KBM-7 (cell line): ENCODE results near the gene PSME3.
"Not testable (repeated sequence)": the region's sequence is repeated elsewhere in the genome, so short reads cannot be mapped to it uniquely, and the experiment has no call there.

Experiments
- DNase-seq: peaks from one replicate; pipeline ENCODE4 v3.0.0-alpha.2; 2015
- in situ Hi-C: fragments of 300-500 bp; cut with MboI; formaldehyde crosslinking; loops from 2 replicates; pipeline ENCODE4 v1.14.3; 2020; ENCODE audit warnings: low sequenced_read_pairs, low pct_unique_long_range_greater_than_20kb, mixed read lengths

The PSME3 gene

DNA sequence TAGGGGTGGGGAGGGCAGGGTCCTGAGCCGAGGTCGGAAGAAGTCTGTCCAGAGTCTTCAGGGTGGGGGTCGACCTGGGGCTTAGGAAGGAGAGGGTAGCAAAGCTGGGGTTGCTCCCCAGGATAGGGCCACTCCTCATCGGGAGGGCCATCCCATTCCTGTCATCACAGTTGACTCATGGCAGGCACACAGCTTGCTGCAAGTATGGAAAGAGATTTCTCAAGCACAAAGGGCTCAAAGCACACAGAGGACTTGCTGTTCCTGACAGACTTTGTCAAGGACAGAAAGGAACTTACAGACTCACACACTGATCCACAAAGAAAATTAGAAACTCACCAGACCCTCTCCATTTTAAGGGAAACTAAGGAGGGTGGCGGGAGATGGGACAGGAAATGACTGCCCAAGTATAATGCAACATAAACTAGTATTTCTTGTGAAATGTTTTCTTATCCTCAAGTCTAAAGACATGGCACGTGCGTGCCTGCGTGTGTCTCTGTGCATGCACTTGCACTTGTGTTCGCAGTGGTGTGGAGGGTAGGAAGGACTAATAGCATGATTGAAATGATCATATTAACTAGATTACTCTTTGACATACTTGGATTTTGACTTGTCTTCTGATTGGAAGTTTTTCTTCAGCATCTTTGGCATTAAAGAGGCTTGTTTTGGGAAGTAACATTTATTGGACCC is 13.5 kb downstream of the PSME3 start:
- in situ Hi-C loops, result loop anchor here (25.0 kb wide), 1 partner anchor 91 kb away; no protein-coding TSS in a partner anchor
- no peak for DNase-seq

DNA sequence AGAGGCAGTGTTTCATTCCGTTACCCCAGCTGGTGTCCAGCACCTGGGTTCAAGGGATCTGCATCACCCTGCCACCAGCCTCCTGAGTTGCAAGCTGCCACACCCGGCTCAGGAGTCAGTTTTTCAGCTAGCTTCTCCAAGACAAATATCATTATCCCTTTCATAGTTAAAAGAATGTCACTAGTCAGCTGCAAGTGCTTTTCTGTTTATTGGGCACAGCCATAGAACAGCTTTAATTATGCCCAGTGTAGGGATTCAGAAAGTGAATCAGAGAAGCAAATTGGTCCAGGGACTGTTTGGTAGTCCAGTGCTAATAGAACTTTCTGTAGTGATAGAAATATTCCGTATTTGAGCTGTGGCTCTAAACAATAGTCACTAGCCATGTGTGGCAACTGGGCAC is 14.9 kb downstream of the PSME3 start:
- in situ Hi-C loops, result loop anchor here (25.0 kb wide), 1 partner anchor 89 kb away; no protein-coding TSS in a partner anchor

DNA sequence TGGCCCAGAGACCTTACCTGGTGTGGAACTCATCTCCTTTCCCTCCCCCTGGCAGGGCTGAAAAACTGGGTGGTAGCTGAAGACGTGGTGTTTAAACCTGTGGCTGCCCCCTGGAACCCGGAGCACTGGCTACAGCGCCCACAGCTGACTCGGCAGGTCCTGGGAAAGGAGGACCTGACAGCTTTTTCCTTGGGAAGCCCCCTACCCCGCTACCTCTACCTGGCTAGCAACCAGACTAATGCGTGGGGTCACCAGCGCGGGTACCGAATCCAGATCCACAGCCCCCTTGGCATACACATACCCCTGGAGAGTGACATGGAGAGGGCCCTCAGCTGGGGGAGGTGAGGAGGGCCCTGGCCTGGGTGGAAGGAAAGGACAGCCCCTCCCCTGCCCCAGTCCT is 15.8 kb downstream of the PSME3 start:
- no peak for DNase-seq
- in situ Hi-C loops, result loop anchor here (25.0 kb wide), 1 partner anchor 88 kb away; no protein-coding TSS in a partner anchor

More for the DNA sequence above, 14.9 kb downstream of the PSME3 start:
- DNase-seq, result no peak

DNA sequence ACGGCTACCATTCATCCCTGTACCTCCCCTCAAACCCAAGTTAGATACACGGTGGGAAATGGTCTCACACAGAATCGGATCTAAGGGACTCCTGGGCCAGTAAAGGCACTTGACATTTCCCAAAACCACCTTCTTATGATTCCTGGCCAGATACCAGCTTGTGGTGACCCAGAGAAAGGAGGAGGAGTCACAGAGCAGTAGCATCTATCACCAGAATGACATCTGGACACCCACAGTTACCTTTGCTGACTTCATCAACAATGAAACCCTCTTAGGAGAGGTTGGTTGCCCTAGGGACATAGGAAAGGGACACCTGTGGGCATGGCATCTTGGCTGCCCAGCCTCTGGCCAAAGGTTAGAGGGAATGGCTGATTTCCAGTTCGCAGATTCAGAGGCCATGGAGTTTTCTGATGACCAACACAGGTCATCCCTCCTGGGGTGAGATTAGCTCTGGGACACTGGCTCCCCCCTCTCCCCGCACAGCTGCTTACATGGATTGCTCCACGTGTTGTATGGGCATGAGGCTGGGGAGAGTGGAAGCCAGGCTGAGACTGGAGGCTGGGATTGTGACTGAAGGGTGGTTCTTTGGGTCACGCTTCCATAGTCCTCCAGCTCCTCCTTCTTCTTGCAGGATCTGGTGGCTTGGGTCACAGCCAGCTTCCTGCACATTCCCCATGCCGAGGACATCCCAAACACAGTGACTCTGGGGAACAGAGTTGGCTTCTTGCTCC is 16.4 kb downstream of the PSME3 start:
- in situ Hi-C loops, result loop anchor here (25.0 kb wide), 2 partner anchors 88 to 513 kb away; no protein-coding TSS in a partner anchor
- DNase-seq, result no peak

DNA sequence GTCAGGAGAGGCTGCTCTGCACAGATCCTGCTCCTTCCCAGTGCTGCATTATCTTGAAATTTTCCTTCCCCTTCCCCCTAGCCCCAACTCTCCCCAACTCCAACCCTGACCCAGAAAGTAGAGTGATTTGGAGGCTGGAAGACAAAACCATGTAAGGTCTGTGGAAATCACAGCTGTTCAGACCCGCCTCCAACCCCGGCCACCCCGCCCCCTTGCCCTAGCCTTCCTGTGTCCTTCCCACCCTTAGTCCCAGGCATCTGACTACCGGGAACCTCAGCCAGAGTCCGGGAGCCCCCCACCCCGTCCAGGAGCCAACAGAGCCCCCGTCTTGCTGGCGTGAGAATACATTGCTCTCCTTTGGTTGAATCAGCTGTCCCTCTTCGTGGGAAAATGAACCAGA is 17.8 kb downstream of the PSME3 start, which contains the start of gene AOC3:
Gene AOC3, plus strand, starts transcription at position 246 of the 400 bp plus-strand sequence. Its CDS starts 145 bp downstream, at position 391.
- DNase-seq, result no peak
- in situ Hi-C loops, result loop anchor here (25.0 kb wide), 1 partner anchor 511 kb away; no protein-coding TSS in a partner anchor

DNA sequence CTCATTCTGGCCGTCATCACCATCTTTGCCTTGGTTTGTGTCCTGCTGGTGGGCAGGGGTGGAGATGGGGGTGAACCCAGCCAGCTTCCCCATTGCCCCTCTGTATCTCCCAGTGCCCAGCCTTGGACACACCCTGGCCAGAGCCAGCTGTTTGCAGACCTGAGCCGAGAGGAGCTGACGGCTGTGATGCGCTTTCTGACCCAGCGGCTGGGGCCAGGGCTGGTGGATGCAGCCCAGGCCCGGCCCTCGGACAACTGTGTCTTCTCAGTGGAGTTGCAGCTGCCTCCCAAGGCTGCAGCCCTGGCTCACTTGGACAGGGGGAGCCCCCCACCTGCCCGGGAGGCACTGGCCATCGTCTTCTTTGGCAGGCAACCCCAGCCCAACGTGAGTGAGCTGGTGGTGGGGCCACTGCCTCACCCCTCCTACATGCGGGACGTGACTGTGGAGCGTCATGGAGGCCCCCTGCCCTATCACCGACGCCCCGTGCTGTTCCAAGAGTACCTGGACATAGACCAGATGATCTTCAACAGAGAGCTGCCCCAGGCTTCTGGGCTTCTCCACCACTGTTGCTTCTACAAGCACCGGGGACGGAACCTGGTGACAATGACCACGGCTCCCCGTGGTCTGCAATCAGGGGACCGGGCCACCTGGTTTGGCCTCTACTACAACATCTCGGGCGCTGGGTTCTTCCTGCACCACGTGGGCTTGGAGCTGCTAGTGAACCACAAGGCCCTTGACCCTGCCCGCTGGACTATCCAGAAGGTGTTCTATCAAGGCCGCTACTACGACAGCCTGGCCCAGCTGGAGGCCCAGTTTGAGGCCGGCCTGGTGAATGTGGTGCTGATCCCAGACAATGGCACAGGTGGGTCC is 18.4 kb downstream of the PSME3 start:
- DNase-seq, result not testable (repeated sequence)
- in situ Hi-C loops, result loop anchor here (25.0 kb wide), 1 partner anchor 511 kb away; no protein-coding TSS in a partner anchor

DNA sequence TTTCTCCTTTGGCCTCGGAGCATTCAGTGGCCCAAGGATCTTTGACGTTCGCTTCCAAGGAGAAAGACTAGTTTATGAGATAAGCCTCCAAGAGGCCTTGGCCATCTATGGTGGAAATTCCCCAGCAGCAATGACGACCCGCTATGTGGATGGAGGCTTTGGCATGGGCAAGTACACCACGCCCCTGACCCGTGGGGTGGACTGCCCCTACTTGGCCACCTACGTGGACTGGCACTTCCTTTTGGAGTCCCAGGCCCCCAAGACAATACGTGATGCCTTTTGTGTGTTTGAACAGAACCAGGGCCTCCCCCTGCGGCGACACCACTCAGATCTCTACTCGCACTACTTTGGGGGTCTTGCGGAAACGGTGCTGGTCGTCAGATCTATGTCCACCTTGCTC is 19.2 kb downstream of the PSME3 start:
- DNase-seq, result no peak
- in situ Hi-C loops, result loop anchor here (25.0 kb wide), 1 partner anchor 510 kb away; no protein-coding TSS in a partner anchor

DNA sequence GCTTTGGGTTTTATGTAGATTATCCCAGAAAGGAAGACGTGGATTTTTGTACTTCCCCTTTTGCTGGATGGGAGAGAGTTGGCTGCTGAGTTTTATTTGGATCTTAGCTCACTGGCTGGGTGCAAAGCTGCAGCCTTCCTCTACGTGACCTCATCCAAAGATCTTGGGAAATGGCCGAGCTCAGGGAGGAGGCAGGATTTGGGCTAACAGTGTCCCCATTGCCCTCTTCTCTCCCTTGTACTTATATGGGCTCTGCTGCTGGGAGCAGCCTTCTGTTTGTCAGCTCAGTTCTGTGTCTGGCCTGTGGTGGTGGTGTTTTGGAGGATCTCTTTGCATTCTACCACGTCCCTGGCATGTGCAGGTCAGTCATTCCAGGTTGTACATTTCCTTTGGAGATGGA is 19.8 kb downstream of the PSME3 start:
- in situ Hi-C loops, result loop anchor here (25.0 kb wide), 1 partner anchor 509 kb away; no protein-coding TSS in a partner anchor
- peak; percentile 38 for DNase-seq

DNA sequence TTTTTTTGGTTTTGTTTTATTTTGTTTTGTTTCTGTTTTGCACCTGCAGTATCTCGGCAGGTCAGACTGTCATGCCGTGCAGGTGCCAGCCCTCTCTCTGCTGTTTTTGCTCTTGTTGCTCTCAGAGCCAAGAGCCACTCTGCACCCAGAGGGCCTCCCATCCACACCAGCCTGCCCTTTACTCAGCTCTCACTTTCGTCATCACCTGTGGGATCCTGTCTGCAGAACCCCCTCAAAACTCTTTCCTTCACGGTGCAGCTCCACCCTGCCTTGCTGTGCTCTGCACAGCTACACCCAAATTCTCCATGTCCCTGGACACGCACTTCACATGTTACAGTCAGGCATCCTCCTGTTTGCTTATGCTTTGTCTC is 20.4 kb downstream of the PSME3 start:
- in situ Hi-C loops, result loop anchor here (25.0 kb wide), 1 partner anchor 509 kb away; no protein-coding TSS in a partner anchor

DNA sequence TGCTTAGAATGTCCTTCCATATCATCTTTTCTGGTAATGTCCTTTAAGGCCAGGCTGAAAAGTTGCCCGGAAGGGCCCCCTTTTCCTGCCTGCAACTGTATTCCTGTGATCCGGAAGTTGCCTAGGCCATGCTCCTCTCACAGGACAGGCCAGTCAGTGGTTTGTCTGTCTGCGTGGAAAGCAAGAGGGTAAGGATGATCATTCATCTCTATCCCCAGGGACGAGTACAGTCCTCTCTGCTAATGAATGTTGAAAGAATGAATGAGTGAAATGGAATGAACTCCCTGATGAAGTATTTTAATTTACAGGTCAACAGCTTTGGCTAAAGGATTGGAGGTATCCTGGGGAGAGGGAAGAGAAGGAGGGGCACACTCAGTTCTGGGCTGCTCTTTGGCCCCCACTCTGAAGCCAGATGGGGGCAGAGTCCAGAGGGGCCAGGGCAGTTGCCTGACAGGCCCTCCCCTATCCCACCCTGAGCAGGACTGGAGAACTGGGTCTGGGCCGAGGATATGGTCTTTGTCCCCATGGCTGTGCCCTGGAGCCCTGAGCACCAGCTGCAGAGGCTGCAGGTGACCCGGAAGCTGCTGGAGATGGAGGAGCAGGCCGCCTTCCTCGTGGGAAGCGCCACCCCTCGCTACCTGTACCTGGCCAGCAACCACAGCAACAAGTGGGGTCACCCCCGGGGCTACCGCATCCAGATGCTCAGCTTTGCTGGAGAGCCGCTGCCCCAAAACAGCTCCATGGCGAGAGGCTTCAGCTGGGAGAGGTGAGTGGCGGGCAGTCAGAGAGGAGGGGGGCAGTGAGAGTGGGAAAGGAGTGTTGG is 21.0 kb downstream of the PSME3 start:
- in situ Hi-C loops, result loop anchor here (25.0 kb wide), 1 partner anchor 508 kb away; no protein-coding TSS in a partner anchor
- no peak for DNase-seq

More for the DNA sequence above, 20.4 kb downstream of the PSME3 start:
- DNase-seq, result no peak

DNA sequence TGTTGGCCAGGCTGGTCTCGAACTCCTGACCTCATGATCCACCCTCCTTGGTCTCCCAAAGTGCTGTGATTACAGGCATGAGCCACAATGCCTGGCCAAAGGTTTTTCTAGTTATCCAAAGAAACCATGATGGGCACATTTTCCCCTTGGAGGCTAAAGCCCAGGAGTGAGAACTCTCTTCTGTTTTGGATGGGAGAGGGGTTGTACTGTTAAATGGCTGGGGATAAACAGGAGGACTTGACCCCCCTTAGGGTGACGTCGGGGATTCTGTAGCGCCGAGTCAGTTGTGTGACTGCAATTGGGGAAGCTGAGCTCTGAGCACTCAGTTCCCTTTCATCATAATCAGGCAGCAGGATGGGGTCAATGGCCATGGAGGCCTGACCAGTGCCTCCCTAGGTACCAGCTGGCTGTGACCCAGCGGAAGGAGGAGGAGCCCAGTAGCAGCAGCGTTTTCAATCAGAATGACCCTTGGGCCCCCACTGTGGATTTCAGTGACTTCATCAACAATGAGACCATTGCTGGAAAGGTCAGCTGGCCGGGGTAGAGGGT is 21.9 kb downstream of the PSME3 start:
- in situ Hi-C loops, result loop anchor here (25.0 kb wide), 1 partner anchor 507 kb away; no protein-coding TSS in a partner anchor
- no peak for DNase-seq

DNA sequence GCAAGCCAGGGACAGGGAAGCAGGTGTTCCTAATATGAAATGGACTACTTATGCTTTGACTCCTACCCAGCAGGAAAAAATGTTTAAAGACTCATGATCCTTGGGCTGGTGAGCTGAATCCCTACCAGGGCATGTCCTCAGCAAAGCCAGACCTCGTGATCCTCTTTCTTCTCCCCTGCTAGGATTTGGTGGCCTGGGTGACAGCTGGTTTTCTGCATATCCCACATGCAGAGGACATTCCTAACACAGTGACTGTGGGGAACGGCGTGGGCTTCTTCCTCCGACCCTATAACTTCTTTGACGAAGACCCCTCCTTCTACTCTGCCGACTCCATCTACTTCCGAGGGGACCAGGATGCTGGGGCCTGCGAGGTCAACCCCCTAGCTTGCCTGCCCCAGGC is 22.9 kb downstream of the PSME3 start:
- in situ Hi-C loops, result loop anchor here (25.0 kb wide), 1 partner anchor 506 kb away; no protein-coding TSS in a partner anchor
- not testable (repeated sequence) for DNase-seq

DNA sequence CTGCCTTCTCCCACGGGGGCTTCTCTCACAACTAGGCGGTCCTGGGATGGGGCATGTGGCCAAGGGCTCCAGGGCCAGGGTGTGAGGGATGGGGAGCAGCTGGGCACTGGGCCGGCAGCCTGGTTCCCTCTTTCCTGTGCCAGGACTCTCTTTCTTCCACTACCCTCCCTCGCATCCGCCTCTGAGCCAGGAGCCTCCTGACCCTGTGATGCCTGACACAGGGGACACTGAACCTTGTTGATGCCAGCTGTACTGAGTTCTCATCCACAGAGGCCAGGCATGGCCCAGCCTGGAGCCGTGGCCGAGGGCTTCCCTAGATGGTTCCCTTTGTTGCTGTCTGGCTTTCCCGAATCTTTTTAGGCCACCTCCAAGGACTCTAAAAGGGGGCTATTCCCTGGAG is 23.3 kb downstream of the PSME3 start:
- DNase-seq, result not testable (repeated sequence)
- in situ Hi-C loops, result loop anchor here (25.0 kb wide), 1 partner anchor 506 kb away; no protein-coding TSS in a partner anchor

DNA sequence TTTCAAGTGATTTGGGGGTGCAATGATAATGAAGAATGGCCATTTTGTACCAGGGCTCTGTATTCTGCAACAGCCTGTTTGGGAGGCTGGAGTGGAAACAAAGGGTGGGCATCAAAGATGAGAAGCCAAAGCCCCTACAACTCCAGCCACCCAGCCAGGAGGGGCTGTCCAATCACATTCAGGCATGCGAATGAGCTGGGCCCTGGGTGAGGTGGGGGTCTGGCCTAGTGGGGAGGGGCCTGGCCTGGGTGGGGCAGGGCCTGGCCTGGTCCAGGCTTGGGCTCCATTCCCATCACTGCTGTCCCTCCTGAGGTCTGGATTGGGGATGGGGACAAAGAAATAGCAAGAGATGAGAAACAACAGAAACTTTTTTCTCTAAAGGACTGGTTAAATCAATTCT is 24.2 kb downstream of the PSME3 start:
- in situ Hi-C loops, result loop anchor here (25.0 kb wide), 1 partner anchor 505 kb away; no protein-coding TSS in a partner anchor

DNA sequence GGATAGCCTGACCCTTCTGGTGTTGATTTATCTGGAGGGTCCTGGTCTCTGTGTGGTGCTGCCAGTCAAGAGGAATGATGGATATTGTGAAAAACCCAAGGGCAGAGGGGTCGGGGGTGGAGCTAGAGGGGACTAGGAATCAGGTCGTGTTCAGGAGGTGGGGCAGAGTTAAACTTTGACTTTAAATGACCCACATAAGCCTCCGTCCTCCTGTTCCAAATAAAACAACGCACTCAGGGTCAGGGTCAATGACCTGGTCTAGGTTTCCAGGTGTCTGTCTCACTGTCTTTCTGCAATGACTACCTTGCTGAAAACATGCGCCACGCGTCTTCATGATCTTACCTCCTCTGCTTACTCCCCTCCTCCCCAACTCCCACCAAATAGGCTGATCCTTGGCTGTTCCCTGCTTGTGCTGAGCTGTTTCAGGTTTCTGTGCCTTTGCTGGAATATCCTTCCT is 32.5 kb downstream of the PSME3 start:
- no peak for DNase-seq
- in situ Hi-C loops, result loop anchor here (25.0 kb wide), 1 partner anchor 497 kb away; no protein-coding TSS in a partner anchor

More for the DNA sequence above, 24.2 kb downstream of the PSME3 start:
- DNase-seq, result no peak

DNA sequence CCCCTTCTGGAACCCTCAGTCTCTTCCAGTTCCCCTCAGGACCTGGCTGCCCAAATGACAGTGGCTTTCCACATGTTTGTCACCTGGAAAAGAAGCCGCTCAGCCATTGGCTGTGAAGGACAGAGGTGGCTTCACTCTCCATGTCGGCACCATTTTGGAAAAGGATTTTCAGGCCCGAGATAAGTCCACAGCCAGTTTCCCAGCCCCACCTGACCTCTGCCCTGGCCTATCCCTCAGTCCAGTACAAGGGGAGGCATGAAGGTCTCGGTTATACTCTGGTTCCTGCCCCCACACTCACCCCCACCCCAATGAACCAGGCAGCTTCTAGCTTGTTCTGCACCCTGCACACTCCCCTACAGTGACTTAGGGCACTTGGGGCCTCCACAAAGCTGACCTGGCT is 33.0 kb downstream of the PSME3 start:
- in situ Hi-C loops, result loop anchor here (25.0 kb wide), 1 partner anchor 496 kb away; no protein-coding TSS in a partner anchor
- no peak for DNase-seq
